Muscle of back (tissue), 13 donors: ENCODE data around the gene HECTD2. TPM values are rescaled to one million over a fixed set of nuclear protein-coding genes. Genes with fewer than 3 reads are reported as not detected.
"Not testable (repeated sequence)": the region's sequence is repeated elsewhere in the genome, so short reads cannot be mapped to it uniquely, and the experiment has no call there.

Experiments used
- DNase-seq, 3 donors: peaks; one replicate each; pipeline versions ENCODE4 v3.0.0 to v3.0.0-alpha.2; 2013
- long read RNA-seq, 9 donors: transcript quantifications; one replicate each; lab custom pipeline, GENCODE V29; 2026
- polyA plus RNA-seq, 10 donors: library from polyadenylated mRNA; unstranded; fragments of 120-200 nt; gene quantifications; one replicate each; pipeline ENCODE4 v1.2.1, GENCODE V29; 2013; ENCODE audit not compliant: insufficient read length in 10 of 10

The HECTD2 gene, protein sequence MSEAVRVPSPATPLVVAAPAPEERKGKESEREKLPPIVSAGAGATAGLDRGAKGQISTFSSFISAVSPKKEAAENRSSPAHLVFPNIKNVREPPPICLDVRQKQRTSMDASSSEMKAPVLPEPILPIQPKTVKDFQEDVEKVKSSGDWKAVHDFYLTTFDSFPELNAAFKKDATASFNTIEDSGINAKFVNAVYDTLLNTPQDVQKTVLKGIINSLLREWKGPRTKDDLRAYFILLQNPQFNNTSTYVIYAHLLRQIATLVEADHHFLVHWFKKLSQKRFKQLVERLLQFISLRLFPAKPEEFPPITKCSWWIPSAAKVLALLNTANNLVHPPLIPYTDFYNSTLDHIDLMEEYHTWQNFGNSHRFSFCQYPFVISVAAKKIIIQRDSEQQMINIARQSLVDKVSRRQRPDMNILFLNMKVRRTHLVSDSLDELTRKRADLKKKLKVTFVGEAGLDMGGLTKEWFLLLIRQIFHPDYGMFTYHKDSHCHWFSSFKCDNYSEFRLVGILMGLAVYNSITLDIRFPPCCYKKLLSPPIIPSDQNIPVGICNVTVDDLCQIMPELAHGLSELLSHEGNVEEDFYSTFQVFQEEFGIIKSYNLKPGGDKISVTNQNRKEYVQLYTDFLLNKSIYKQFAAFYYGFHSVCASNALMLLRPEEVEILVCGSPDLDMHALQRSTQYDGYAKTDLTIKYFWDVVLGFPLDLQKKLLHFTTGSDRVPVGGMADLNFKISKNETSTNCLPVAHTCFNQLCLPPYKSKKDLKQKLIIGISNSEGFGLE
- 10 to 100 TPM; 12.2 to 25.7 (median 16.1) TPM for polyA plus RNA-seq
- long read RNA-seq, donor 1 = 0 reads
- long read RNA-seq, donor 2, full-length matches to known transcripts = 2 of 2 reads
- long read RNA-seq, donor 2, partial matches to known transcripts = 0 of 2 reads
- long read RNA-seq, donor 2, other reads (novel, unspliced or antisense) = 0 of 2 reads
- long read RNA-seq, donor 3 = 0 reads
- long read RNA-seq, donor 4, full-length matches to known transcripts = 3 of 3 reads
- long read RNA-seq, donor 4, partial matches to known transcripts = 0 of 3 reads
- long read RNA-seq, donor 4, other reads (novel, unspliced or antisense) = 0 of 3 reads
- long read RNA-seq, donor 5, full-length matches to known transcripts = 3 of 3 reads
- long read RNA-seq, donor 5, partial matches to known transcripts = 0 of 3 reads
- long read RNA-seq, donor 5, other reads (novel, unspliced or antisense) = 0 of 3 reads
- long read RNA-seq, donor 6, full-length matches to known transcripts = 2 of 2 reads
- long read RNA-seq, donor 6, partial matches to known transcripts = 0 of 2 reads
- long read RNA-seq, donor 6, other reads (novel, unspliced or antisense) = 0 of 2 reads
- long read RNA-seq, donor 7, full-length matches to known transcripts = 2 of 2 reads
- long read RNA-seq, donor 7, partial matches to known transcripts = 0 of 2 reads
- long read RNA-seq, donor 7, other reads (novel, unspliced or antisense) = 0 of 2 reads
- long read RNA-seq, donor 8, full-length matches to known transcripts = 2 of 2 reads
- long read RNA-seq, donor 8, partial matches to known transcripts = 0 of 2 reads
- long read RNA-seq, donor 8, other reads (novel, unspliced or antisense) = 0 of 2 reads
- long read RNA-seq, donor 9, full-length matches to known transcripts = 1 of 1 reads
- long read RNA-seq, donor 9, partial matches to known transcripts = 0 of 1 reads
- long read RNA-seq, donor 9, other reads (novel, unspliced or antisense) = 0 of 1 reads

DNA sequence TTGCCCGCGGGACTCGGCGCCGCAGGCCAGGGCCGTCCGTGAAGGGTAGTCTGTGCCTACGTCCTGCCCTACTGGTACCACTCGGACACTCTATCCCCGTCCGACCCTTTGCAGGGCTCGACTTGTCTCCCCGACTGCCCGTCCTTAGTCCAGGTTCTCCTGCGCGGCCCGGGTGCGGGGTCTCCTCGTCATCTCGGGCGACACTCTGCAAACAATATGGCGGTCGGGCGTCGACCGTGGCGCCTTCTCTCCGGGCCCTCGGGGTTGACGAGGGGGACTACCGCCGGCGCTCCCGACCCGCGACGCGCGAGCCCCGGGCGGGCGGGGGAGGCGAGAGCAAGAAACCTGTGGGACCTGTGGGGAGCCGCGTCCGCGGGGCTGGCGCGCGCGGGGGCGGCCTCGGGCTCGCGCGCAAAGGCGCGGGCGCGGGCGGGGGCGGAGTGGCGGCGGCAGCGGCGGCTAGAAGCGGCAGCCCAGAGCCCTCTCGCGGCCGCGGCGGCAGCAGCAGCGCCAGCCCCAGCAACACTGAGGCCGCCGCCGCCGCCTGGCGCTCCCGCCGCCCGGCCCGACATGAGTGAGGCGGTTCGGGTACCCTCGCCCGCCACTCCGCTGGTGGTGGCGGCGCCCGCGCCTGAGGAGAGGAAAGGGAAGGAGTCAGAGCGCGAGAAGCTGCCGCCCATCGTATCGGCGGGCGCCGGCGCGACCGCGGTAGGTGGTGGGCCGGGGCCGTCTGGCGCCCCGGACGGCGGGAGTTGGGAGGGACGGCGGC, at the start of gene HECTD2:
HECTD2 (plus strand) TSS at position 476 of the 769 bp plus-strand sequence; CDS start at position 571, 95 bp downstream.
- DNase-seq = peak; percentile 83 to 96 (median 84)

DNA sequence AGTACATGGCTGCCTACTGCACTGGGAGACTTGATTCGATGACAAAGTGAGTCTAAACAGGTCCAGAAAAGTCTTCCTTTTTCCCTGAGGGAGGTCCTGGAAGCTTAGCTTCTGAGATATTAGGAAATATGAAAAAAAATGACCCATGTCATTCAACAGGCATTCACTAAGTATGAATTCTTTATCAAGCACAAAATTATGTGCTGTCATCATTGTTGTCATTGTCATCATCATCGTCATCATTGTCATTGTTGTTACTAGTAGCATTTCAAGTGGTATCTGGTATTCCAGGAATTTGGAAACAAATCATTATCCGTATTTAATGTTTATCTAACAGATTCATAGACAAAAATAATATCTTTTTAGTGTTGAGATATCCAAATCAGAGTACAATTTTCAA, 49.7 kb upstream of the HECTD2 start:
- no peak for DNase-seq

DNA sequence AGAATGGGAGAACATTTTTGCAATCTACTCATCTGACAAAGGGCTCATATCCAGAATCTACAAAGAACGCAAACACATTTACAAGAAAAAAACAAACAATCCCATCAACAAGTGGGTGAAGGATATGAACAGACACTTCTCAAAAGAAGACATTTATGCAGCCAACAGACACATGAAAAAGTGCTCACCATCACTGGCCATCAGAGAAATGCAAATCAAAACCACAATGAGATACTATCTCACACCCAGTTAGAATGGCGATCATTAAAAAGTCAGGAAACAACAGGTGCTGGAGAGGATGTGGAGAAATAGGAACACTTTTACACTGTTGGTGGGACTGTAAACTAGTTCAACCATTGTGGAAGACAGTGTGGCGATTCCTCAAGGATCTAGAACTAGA, 44.6 kb upstream of the HECTD2 start:
- not testable (repeated sequence) for DNase-seq

DNA sequence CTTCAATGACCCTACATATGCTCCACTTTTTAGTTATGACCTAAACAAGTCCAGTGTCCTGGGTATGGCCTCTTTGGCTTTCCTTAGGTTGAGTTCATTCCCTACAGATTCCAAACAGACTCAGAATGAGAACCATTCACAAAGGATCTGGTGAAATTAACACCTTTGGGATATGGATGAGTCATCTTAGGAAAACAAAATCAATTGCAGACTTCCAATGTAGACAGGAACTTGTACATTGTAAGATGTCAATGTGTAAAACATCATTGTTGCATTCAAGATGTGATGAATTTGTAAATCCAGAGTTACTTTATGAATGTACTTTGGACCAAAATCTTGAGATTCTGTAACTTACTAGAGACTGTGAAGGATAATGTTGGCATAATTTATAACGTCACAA, 43.4 kb upstream of the HECTD2 start:
- no peak for DNase-seq

DNA sequence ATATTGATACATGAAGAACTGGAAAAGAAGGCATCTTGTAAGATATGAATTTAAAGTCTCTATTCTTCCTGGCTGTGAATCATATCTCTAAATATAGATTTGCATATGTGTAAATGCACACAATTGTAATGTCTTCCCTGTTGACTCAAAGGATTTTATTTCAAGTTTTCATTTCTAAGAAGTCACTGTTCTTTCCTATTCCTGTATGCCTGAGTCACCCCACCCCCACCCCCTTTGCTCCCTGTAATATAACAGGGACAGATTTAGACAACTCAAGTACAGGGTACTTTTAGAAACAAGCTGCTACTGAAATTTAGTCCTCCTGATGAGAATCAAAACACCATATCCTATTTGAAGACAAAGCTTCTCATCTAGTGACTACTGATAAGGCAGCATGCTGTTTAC, 43.0 kb upstream of the HECTD2 start:
- DNase-seq = no peak

DNA sequence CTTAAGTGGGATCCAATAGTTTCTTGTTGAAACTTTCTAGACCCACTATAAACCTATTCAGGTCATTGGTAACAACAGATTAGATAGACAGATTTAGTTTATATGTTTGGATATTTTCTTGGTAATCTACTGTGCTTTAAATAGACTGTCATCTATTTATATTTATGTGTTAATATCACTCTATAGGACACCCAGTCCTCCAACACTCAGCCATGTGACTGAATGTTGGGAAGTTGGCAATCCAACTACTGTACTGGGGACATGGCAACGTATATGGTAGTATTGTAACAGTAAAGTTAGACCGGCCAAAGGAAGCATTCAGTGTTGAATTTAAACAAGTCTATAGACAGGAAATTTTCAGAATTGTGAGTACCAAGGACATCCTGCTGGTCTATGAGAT, 42.6 kb upstream of the HECTD2 start:
- no peak for DNase-seq

DNA sequence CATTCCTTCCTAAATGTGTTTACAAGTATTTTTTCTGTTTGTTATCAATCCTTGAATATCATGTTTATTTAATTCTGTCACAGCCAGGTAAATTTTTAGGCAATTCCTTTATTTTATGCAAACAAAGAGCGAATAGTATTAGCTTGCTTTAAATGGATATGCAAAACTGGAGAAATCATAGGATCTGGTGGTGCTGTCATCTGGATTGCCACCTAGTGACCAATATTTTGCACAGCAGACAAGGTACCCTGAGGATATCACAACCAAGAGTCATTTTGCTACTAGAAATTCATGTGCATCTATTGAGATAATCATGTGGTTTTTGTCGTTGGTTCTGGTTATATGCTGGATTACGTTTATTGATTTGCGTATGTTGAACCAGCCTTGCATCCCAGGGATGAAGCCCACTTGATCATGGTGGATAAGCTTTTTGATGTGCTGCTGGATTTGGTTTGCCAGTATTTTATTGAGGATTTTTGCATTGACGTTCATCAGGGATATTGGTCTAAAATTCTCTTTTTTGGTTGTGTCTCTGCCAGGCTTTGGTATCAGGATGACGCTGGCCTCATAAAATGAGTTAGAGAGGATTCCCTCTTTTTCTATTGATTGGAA, 40.1 kb upstream of the HECTD2 start:
- not testable (repeated sequence) for DNase-seq

DNA sequence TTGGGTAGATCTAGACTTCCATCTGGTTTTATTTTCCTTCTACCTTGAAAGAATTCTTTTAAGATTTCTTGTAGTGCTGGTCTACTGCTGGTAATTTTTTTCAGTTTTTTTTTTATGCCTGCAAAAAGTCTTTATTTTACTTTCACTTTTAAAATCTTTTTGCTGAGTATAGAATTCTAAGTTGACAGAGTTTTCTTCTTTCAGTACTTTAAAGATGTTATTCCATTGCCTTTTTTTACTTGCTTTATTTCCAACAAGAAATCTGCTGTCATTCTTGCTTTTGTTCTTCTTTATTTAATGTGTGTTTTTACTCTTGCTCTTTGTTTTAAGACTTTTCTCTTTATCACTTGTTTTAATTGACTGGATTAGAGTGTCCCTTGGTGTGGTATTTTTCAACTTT, 36.1 kb upstream of the HECTD2 start:
- no peak for DNase-seq

DNA sequence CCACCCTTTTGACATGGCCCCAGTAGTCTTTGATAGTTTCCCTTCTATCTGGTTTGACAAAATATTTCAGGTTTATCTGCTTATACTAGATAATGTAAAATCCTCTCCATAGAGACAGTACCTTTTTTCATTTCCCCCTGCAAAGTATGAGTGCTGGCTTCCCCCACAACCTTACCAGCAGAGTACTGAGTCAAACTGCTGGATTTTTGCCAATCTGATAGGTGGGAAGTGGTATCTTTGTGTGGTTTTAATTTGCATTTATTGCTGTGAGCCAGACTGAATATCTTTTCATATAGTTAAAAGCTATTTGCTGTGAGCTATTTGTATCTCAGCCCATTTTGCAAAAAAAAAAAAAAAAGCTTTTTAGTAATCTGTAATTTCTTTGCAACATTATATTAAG, 32.1 kb upstream of the HECTD2 start:
- DNase-seq = no peak

DNA sequence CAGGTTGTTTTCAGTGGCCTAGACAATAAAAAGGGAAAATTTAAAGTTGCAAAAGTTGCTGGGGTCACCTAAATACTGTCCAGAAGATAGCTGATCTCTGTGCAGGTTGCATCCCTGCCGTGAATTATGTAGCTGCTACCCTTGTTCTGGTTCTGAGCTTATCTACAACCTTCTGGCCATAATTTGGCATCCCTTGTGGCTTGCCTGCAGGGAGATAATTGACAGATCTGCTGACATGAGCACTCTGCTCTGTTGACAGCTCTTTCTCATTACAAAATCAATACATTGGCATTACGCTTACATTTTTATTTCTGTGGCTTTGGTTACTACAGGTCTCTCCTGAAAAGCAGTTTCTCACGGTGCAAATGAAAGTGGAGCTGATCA, 29.3 kb upstream of the HECTD2 start:
- DNase-seq = no peak

DNA sequence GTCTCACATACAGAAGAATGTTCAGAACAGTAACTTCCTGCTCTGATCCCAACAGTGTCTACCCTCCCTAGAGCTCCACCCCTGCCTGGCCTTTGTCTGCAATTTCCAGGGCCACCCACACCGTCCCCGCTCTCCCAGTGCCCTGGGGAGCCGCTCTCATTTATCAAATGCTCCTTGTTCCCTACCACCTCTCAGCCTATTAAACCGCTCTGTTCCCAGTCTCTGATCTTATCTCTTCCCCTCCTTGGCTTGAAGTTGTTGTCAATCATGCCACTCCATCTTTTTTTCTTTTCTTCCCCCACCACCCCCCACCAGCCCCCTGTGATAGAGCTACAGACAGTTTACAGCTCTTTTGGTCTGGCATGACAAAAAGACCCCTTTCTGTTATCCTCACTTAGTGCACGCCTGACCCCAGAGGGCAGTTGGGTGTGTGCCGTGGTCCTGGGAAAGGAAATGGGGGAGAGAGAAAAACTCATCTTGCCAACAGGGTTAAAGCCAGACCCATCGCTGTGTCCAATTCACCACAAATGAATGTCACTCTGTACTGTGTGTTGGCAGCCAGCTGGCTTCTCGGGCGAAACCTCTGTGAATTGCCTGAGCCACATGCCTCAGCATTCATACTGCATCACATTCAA, 28.8 kb upstream of the HECTD2 start:
- DNase-seq = peak in 2 of 3 donors; percentile 9 to 24

DNA sequence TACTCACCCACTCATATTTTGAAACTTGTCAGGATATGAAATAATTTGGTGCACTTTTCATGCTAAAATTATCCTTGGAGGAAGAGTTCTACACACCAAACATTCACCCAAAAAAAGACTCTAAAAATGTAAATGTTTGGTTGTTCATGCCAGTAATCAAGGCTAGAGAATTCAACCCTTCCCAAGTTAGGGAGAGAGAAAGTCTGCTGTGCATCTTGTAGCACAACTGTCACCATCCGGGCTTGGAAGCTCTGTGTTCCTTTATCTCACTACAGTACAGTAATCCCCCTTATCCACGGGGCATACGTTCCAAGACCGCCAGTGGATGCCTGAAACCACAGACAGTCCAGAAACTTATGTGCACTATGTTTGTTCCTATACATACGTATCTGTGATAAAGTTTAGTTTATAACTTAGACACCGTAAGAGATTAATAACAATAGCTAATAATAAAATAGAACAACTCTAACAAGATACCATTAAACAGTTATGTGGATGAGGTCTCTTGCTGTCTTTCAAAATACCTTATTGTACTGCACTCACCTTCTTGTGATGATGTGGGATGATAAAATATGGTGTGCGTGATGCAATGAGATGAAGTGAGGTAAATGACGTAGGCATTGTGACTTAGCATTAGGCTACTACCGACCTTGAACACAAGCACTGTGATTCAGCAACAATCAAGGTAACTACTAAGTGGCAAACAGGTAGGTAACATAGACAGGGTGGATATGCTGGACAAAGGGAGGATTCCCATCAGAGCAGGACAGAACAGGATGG, 24.6 kb upstream of the HECTD2 start:
- no peak for DNase-seq

DNA sequence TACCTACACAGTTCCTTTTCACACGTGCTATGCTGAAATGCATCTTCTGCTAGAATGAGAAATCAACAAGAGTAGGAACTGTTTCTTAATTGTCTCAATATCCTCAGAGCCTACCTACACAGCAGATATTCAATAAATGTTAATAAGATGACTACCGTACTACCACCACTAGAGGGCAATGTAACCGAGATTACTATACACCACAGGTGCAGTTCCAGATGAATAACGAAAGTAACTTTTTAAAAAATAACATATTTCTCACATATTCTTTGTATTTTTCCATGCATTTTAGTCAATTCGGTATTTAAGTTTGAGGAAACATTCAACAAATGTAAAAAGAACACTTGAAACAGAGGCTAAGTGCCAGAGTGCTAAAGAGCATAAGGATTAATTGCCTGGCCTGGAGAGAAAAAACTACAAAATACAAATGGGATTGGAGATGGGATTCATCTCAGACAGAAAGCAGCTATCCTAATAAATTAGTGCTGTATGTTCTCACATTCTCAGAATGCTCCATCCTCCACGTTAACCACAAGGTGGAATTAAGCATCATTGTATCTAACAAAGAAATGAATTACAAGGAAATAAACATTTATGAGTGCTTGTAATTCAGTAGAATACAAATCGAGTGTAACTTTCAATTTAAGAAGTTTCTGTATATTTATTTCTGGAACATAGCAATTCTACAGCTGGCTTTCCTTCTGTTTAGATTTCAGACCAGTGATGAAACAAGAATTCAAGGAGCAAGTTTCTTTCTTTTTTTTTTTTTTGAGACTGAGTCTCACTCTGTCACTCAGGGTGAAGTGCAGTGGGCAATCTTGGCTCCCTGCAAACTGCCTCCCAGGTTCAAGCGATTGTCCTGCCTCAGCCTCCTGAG, 20.3 kb upstream of the HECTD2 start:
- DNase-seq = peak; percentile 60 to 80 (median 73)

DNA sequence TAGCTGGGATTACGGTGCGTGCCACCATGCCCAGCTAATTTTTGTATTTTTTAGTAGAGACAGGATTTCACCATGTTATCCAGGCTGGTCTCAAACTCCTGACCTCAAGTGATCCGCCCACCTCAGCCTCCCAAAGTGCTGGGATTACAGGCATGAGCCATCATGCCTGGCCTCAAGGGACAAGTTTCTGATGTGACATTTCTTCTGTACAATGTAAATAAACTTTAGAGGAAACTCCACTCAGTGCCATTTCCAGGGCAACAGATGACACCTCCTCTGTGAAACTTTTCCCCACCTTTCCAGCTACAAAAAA, 19.7 kb upstream of the HECTD2 start:
- not testable (repeated sequence) for DNase-seq

DNA sequence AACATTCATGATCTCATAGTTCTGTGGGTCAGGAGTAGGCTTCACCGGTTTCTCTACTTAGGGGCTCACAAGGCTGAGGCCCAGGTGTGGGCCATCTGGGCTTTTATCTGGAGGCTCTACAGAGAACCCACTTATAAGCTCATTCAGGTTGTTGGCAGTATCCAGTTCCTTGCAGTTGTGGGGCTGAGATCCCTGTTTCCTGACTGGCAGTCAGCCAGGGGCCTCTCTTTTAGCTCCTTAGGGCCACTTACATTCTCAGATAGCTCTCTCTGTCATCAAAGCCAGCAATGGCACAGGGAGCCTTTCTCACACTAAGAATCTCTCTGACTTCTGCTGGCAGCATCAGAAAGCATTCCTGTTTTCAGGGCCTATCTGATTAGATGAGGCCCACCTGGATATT, 18.2 kb upstream of the HECTD2 start:
- DNase-seq = no peak

DNA sequence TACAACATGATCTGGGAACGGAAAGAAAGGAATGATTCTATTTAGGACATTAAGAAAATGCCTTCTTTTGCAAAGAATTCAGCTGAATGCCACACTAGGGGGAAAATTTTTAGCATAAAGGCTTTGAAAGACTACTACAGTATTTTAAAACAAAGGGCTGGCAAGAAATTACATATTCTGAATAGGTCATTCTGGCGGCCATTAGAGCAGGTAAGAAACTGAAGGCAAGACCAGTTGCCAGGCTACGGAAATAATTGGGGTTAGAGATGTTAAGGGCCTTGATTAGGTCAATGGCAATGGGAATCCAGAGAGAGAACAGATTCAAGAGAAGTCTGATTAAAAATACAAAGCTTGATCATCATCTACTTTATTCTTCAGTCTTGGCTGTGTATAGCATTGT, 3.8 kb upstream of the HECTD2 start:
- no peak for DNase-seq

DNA sequence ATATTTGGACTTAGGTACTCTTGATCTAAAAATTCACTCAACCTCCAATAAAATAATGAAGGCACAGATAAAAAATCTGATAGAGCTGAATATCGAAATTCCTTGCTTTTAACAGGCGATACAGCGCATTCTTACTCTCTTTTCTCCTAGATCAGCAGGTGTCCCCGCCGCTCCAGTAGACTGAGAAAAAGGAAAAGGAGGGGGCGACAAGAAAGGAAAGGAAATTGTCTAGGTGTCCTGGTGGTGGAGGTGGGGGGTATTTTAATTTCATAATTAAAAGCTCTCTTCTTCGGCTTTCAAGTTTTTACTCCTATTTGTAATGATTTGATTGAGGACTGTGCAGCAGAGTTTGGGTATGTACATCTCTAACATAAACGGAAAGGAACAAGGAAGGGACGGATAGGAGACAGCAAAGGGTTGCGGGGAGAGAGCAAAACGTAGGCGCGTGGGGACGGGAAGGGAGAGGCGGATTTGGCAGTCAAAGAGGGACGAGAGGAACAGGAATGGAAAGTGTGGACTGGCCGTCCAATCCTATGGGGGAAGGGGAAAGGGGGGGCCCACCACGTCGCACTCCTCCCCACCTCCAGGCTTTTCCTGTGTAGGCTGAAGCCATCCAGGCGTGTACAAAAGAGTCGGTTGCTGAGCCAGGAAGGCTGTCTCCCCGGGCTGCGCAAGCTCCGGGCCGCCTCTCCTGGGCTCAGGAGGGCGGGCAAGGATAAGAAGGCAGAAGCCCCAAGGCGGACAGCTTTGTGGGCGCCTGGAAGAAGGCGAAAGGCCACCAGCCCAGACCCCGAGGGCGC, 875 bp upstream of the HECTD2 start:
- peak; percentile 87 to 97 (median 94) for DNase-seq
